Uterus (tissue), 4 donors: ENCODE data around the gene PMAIP1. TPM values are rescaled to one million over a fixed set of nuclear protein-coding genes. Genes with fewer than 3 reads are reported as not detected.

ENCODE experiments used
- DNase-seq, 2 donors: peaks; one replicate each; pipeline ENCODE4 v3.0.0-alpha.2; 2019 to 2020
- H3K27ac ChIP-seq, 2 donors: fragments of 200-600 bp; sonication (generic); 1 replicate in 1 of 2; 2 replicates in 1 of 2; pipeline ENCODE4 v1.5.1; 2016 to 2018
- H3K27me3 ChIP-seq, 2 donors: fragments of 200-600 bp; sonication (generic); one replicate each; pipeline ENCODE4 v1.5.1; 2018 to 2019; ENCODE audit warnings: control low read depth in 1 of 2
- H3K36me3 ChIP-seq, 2 donors: fragments of 200-600 bp; sonication (generic); one replicate each; pipeline ENCODE4 v1.5.1; 2019; ENCODE audit warnings: control low read depth in 1 of 2
- H3K4me1 ChIP-seq, 2 donors: fragments of 200-600 bp; sonication (generic); one replicate each; pipeline ENCODE4 v1.5.1; 2018 to 2019; ENCODE audit warnings: control low read depth in 1 of 2
- H3K4me3 ChIP-seq, 2 donors: fragments of 200-600 bp; sonication (generic); 1 replicate in 1 of 2; 2 replicates in 1 of 2; pipeline ENCODE4 v1.5.1; 2018 to 2019; ENCODE audit warnings: mild to moderate bottlenecking in 1 of 2
- H3K9me3 ChIP-seq, 2 donors: fragments of 200-600 bp; sonication (generic); one replicate each; pipeline ENCODE4 v1.5.1; 2019; ENCODE audit warnings: control low read depth in 1 of 2
- CTCF ChIP-seq, 4 experiments: fragments of 200-600 bp in 2 of 4; fragments of 450-650 bp in 2 of 4; sonication (generic) in 2 of 4; IDR thresholded peaks; one replicate each; pipeline ENCODE4 v1.5.1; 2016 to 2019; ENCODE audit warnings: antibody characterized with exemption in 4 of 4, mild to moderate bottlenecking in 2 of 4, moderate library complexity in 1 of 4
- POLR2A ChIP-seq, 2 donors: fragments of 450-650 bp; IDR thresholded peaks; one replicate each; pipeline ENCODE4 v1.6.1; 2016; ENCODE audit warnings: antibody characterized with exemption in 2 of 2, mild to moderate bottlenecking in 1 of 2, moderate library complexity in 1 of 2
- intact Hi-C: fragments of 100-400 bp; cut with DNase I; formaldehyde crosslinking; loops from one replicate; pipeline ENCODE4 v1.15.1; 2023; ENCODE audit warnings: low total_unique reads
- total RNA-seq, 4 donors: library from RNA; depleted of rRNA in 3 of 4; stranded (reverse); fragments of >200 nt in 3 of 4; gene quantifications; one replicate each; pipeline versions ENCODE4 v1.1.0 to v1.2.4, GENCODE V29; 2014 to 2023
- donor health status: DM: yes; HTN: yes; CAD: no.

The PMAIP1 gene
- total RNA-seq, 4 donors from 2014 or later: 0.82 to 3.5 (median 3.0) TPM

GRCh38 chr18:59912007-59912550 lies 12.3 kb downstream of the PMAIP1 start:
- Histone ChIP-seq H3K4me1 (no peaks in the 10 kb centered on the region), H3K9me3 (no peaks in the 10 kb centered on the region), H3K36me3 (no peaks in the 10 kb centered on the region), H3K4me3 (no peak overlapping the region), H3K27me3 (no peaks in the 10 kb centered on the region), H3K27ac (no peak overlapping the region)
- TF ChIP-seq CTCF (IDR thresholded peaks at IDR 0.05) (no peak), POLR2A (IDR thresholded peaks at IDR 0.05) (no peak)
- no peak for DNase-seq
- intact Hi-C loops: no loop called here

GRCh38 chr18:59915606-59916005 lies 15.8 kb downstream of the PMAIP1 start:
- no peaks in the 10 kb centered on the region for H3K27me3 ChIP-seq
- TF ChIP-seq CTCF (IDR thresholded peaks at IDR 0.05): no peak
- TF ChIP-seq POLR2A (IDR thresholded peaks at IDR 0.05): no peak
- DNase-seq: no peak
- no peak overlapping the region for H3K4me3 ChIP-seq
- H3K36me3 ChIP-seq: no peaks in the 10 kb centered on the region
- intact Hi-C loops: no loop called here
- no peaks in the 10 kb centered on the region for H3K9me3 ChIP-seq
- H3K4me1 ChIP-seq: no peaks in the 10 kb centered on the region
- H3K27ac ChIP-seq: no peak overlapping the region

- H3K36me3 ChIP-seq: no peaks in the 10 kb centered on the region
- no peak overlapping the region for H3K4me3 ChIP-seq
- no peak overlapping the region for H3K27ac ChIP-seq
- TF ChIP-seq CTCF (IDR thresholded peaks at IDR 0.05) (no peak), POLR2A (IDR thresholded peaks at IDR 0.05) (no peak)
- H3K9me3 ChIP-seq: no peaks in the 10 kb centered on the region
- no peaks in the 10 kb centered on the region for H3K4me1 ChIP-seq
- intact Hi-C loops: no loop called here
- no peak for DNase-seq
- no peaks in the 10 kb centered on the region for H3K27me3 ChIP-seq
These were observed 16.9 kb downstream of the PMAIP1 start for GRCh38 chr18:59916746-59917145.

- no peak overlapping the region for H3K27ac ChIP-seq
- intact Hi-C loops: no loop called here
- no peak for DNase-seq
- no peak overlapping the region for H3K4me3 ChIP-seq
- TF ChIP-seq POLR2A (IDR thresholded peaks at IDR 0.05) (no peak), CTCF (IDR thresholded peaks at IDR 0.05) (no peak)
- no peaks in the 10 kb centered on the region for H3K27me3 ChIP-seq
- H3K9me3 ChIP-seq: no peaks in the 10 kb centered on the region
- H3K4me1 ChIP-seq: no peaks in the 10 kb centered on the region
- no peaks in the 10 kb centered on the region for H3K36me3 ChIP-seq
These were observed 17.6 kb downstream of the PMAIP1 start for GRCh38 chr18:59917422-59917821.

- DNase-seq: no peak
- TF ChIP-seq POLR2A (IDR thresholded peaks at IDR 0.05): no peak
- TF ChIP-seq CTCF (IDR thresholded peaks at IDR 0.05): no peak
- intact Hi-C loops: no loop called here
- no peaks in the 10 kb centered on the region for H3K9me3 ChIP-seq
- no peaks in the 10 kb centered on the region for H3K36me3 ChIP-seq
- H3K27ac ChIP-seq: no peak overlapping the region
- H3K4me3 ChIP-seq: no peak overlapping the region
- no peaks in the 10 kb centered on the region for H3K4me1 ChIP-seq
- H3K27me3 ChIP-seq: no peaks in the 10 kb centered on the region
These were observed 18.5 kb downstream of the PMAIP1 start for GRCh38 chr18:59918320-59918755.
